ENCODE measurements around the gene KLF16. TPM values are rescaled to one million over a fixed set of nuclear protein-coding genes. Genes with fewer than 3 reads are reported as not detected.

KLF16 gene
- polyA plus RNA-seq, 4 donors: 7.8 to 18.6 (median 14.0) TPM

DNA sequence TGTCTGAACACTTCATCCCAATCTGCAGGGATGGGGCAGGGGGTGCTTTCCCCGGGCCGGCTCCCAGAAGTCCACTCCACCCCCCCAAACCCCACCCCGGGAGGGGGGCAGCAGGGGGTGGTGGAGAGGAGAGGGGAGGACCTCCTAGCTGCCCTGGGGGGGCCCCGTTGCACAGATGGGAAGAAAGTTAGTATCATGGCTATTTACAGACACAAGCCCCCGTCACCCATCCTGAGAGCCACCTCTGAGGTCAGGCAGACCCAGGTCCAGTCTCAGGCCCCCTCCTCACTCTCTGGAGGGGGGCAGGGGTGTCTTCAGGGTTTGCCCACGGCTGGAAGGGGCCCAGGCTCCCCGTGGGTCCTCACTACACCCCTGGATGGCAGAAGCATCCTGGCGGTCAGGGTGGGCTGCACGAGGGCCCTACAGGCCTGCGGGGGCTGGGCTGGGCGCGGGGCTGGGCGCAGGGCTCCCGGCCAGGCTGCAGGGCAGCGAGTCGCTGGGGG is 9.3 kb downstream of the KLF16 start:
- H3K27me3 ChIP-seq (ENCODE audit: control insufficient read depth in 3 of 3, insufficient read depth in 3 of 3, low read length in 3 of 3): no peaks in the 10 kb centered on the region
- peaks cover 17 to 71% (median 20%) of the 10 kb centered on the region in 3 donors for H3K4me1 ChIP-seq (ENCODE audit: control insufficient read depth in 3 of 3, insufficient read depth in 2 of 3, low read depth in 1 of 3, low read length in 2 of 3)
- no peak overlapping the region for H3K4me3 ChIP-seq (ENCODE audit: low read depth in 1 of 3, low read length in 3 of 3)
- FAIRE-seq: no peak
- peak overlapping the region in 1 of 3 donors; percentile 71 for H3K27ac ChIP-seq (ENCODE audit: low read depth in 1 of 3, low read length in 2 of 3)
- DNase-seq: no peak
- H3K36me3 ChIP-seq (ENCODE audit: control insufficient read depth in 3 of 3, insufficient read depth in 2 of 3, low read depth in 1 of 3, low read length in 3 of 3): peaks cover 0 to 38% (median 0%) of the 10 kb centered on the region in 3 donors
- no peaks in the 10 kb centered on the region for H3K9me3 ChIP-seq (ENCODE audit: control insufficient read depth in 2 of 2, insufficient read depth in 1 of 2, low read depth in 1 of 2, low read length in 1 of 2)
- whole genome bisulfite sequencing, 3 donors: 59 to 77% (median 71%) methylated on average over 12 to 16 of the region's 16 CpGs

DNA sequence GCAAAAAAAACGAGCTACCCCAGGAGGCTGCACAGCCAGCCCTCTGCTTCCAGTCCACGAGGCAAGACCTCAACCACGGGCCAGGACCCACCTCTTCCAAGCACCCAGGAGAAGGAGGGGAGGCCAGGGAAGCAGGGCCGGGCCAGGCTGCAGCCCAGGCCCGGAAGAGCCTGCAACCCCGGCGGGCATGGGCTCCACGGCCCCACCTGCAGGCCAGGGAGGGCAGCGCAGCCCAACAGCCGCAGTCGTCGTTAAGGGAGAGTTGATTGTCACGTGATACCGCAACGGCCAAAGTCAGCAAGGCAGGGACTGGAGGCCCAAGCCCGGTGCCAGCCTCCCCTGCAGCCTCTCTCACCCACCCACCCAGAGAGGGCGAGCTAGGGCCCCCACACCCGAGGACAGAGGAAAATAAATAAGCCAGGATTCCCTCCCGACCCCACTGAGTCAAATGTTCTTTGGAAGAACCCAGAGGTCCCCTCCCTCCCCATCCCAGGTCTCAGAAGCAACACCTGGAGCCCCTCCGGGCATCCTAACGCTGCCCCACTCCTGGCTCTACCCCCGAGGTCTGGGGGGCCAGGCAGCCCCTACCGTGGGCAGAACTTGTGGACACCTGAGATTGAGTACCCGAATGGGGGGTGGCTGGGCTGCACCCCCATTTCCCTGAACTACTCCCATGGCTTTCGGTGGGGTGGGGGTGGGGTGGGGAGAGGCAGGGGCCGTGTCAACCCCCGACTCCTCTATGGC is 9.9 kb downstream of the KLF16 start:
- 13 to 26% (median 20%) methylated on average over 23 to 27 of the region's 27 CpGs for WGBS, 3 donors
- no peaks in the 10 kb centered on the region for H3K9me3 ChIP-seq (ENCODE audit: control insufficient read depth in 2 of 2, insufficient read depth in 1 of 2, low read depth in 1 of 2, low read length in 1 of 2)
- H3K36me3 ChIP-seq (ENCODE audit: control insufficient read depth in 3 of 3, insufficient read depth in 2 of 3, low read depth in 1 of 3, low read length in 3 of 3): peaks cover 0 to 37% (median 0%) of the 10 kb centered on the region in 3 donors
- peak; percentile 91 to 93 for DNase-seq
- FAIRE-seq: no peak
- H3K27me3 ChIP-seq (ENCODE audit: control insufficient read depth in 3 of 3, insufficient read depth in 3 of 3, low read length in 3 of 3): no peaks in the 10 kb centered on the region
- peak overlapping the region; percentile 29 to 71 (median 58) for H3K27ac ChIP-seq (ENCODE audit: low read depth in 1 of 3, low read length in 2 of 3)
- H3K4me3 ChIP-seq (ENCODE audit: low read depth in 1 of 3, low read length in 3 of 3): no peak overlapping the region
- H3K4me1 ChIP-seq (ENCODE audit: control insufficient read depth in 3 of 3, insufficient read depth in 2 of 3, low read depth in 1 of 3, low read length in 2 of 3): peaks cover 16 to 67% (median 18%) of the 10 kb centered on the region in 3 donors

DNA sequence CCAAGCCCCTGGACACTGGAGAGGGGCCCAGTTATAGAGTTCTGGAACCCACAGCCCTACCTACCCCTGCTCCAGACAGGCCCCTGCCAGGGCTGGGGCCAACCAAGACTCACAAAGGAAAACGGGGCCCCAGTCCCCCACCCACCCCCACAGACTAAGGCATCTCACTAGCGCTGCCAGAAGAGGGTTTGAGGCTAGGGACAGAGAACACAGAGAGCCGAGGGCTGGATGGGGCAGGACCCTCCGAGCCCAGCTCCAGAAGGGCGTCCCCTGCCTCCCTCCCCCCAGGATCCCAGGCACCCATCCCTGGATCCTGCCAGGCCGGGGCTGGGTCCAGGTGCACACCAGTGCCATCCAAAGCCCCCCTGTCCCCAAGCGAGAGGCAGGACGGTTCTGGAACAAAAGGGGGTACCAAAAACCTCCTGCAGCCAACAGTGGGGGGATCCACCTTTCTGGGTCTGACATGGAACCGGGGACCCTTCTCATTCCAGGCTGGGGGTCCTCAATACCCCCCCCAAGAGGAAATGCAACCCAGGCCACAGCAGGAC is 10.7 kb downstream of the KLF16 start:
- H3K27me3 ChIP-seq (ENCODE audit: control insufficient read depth in 3 of 3, insufficient read depth in 3 of 3, low read length in 3 of 3): no peaks in the 10 kb centered on the region
- 66 to 72% (median 67%) methylated on average over 6 to 9 of the region's 9 CpGs for WGBS, 3 donors
- H3K4me1 ChIP-seq (ENCODE audit: control insufficient read depth in 3 of 3, insufficient read depth in 2 of 3, low read depth in 1 of 3, low read length in 2 of 3): peaks cover 14 to 59% (median 17%) of the 10 kb centered on the region in 3 donors
- no peak for FAIRE-seq
- DNase-seq: no peak
- no peak overlapping the region for H3K4me3 ChIP-seq (ENCODE audit: low read depth in 1 of 3, low read length in 3 of 3)
- no peaks in the 10 kb centered on the region for H3K9me3 ChIP-seq (ENCODE audit: control insufficient read depth in 2 of 2, insufficient read depth in 1 of 2, low read depth in 1 of 2, low read length in 1 of 2)
- H3K27ac ChIP-seq (ENCODE audit: low read depth in 1 of 3, low read length in 2 of 3): no peak overlapping the region
- peaks cover 0 to 33% (median 0%) of the 10 kb centered on the region in 3 donors for H3K36me3 ChIP-seq (ENCODE audit: control insufficient read depth in 3 of 3, insufficient read depth in 2 of 3, low read depth in 1 of 3, low read length in 3 of 3)

DNA sequence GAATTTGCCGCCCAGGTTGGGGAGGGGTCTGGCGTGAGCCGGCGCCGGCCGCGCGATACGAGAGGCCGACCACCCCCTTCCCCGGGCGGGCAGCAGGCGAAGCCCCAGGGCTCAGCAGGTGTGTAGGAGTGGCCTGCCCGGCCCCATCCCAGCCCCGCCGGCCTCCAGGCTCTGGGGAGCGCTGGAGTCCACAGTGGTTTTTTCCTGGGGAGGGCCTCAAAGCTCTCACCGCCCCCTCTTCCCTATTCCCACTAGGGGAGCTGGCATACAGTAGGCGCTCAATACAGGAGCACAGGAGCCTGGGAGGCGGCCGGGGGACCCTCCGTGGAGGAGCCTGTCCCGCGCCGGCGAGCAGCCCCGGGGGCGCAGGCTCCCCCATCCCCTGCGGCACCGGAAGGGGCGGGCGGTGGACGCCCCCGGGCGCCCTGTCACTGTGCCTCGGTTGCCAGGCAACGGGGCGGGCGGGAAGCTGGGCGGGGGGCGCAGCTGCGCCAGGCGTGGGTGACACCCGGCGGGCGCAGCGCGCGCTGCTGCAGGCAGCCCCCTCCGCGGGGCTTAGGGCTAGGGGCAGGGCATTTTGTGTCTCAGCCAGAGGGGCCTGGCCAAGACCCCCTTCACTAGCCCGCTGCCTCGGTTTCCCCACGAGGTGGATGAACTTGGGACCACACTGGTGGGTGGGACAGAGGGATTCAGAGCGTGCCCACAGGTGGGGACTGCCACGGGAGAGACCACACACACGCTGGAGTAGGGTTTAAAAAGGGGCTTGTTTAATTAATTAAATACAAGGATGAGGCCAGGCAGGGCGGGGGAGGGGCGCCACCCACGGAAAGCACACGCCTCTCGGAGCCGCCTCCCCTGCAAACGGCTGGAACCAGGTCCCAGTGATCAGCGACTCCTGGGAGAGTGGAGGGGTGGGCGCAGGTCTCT is 11.5 kb downstream of the KLF16 start:
- H3K27ac ChIP-seq (ENCODE audit: low read depth in 1 of 3, low read length in 2 of 3): no peak overlapping the region
- WGBS, 3 donors: 32 to 57% (median 49%) methylated on average over 51 to 66 of the region's 66 CpGs
- peaks cover 0 to 34% (median 0%) of the 10 kb centered on the region in 3 donors for H3K36me3 ChIP-seq (ENCODE audit: control insufficient read depth in 3 of 3, insufficient read depth in 2 of 3, low read depth in 1 of 3, low read length in 3 of 3)
- peaks cover 12 to 55% (median 18%) of the 10 kb centered on the region in 3 donors for H3K4me1 ChIP-seq (ENCODE audit: control insufficient read depth in 3 of 3, insufficient read depth in 2 of 3, low read depth in 1 of 3, low read length in 2 of 3)
- DNase-seq: peak in 1 of 2 donors; percentile 39
- no peak overlapping the region for H3K4me3 ChIP-seq (ENCODE audit: low read depth in 1 of 3, low read length in 3 of 3)
- no peaks in the 10 kb centered on the region for H3K9me3 ChIP-seq (ENCODE audit: control insufficient read depth in 2 of 2, insufficient read depth in 1 of 2, low read depth in 1 of 2, low read length in 1 of 2)
- H3K27me3 ChIP-seq (ENCODE audit: control insufficient read depth in 3 of 3, insufficient read depth in 3 of 3, low read length in 3 of 3): no peaks in the 10 kb centered on the region
- no peak for FAIRE-seq

DNA sequence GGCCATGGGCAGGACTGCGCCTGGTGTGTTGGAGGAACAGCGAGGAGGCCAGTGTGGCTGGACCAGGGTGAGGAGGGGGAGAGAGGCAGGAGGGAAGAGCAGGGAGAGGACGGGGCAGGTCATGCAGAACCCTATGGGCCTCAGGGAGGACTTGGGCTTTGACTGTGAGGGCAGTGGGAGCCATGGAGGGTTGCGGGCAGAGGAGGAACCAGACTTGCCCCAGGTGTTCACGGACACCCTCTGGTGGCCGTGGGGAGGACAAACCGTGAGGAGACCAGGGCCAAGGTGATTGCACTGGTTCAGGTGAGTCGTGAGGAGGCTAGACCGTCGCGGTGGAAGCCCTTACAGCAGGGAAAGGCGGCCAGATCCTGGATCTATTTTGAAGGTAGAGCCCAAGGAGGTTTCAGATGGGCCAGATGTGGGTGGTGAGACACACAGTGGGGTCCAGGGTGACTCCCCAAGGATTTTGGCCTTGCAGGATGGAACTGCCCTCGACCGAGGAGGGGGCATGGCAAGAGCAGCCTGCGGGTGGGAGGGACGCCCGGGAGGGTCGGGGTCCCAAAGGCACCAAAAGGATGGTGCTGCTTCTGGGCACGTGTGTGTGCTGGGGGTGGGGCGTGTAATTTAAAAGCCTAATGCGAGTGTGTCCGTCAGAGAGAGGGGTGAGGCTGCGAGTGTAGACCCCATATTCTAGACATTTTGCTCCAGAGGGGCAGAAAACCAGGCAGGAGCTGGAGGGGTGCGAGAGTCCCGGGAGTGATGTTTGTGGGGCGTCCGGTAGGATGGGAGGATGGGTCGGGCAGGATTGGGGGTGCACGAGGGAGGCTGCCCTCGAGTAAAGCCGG is 12.3 kb downstream of the KLF16 start:
- H3K4me3 ChIP-seq (ENCODE audit: low read depth in 1 of 3, low read length in 3 of 3): no peak overlapping the region
- no peak overlapping the region for H3K27ac ChIP-seq (ENCODE audit: low read depth in 1 of 3, low read length in 2 of 3)
- no peaks in the 10 kb centered on the region for H3K27me3 ChIP-seq (ENCODE audit: control insufficient read depth in 3 of 3, insufficient read depth in 3 of 3, low read length in 3 of 3)
- H3K36me3 ChIP-seq (ENCODE audit: control insufficient read depth in 3 of 3, insufficient read depth in 2 of 3, low read depth in 1 of 3, low read length in 3 of 3): peaks cover 0 to 39% (median 0%) of the 10 kb centered on the region in 3 donors
- peaks cover 15 to 56% (median 16%) of the 10 kb centered on the region in 3 donors for H3K4me1 ChIP-seq (ENCODE audit: control insufficient read depth in 3 of 3, insufficient read depth in 2 of 3, low read depth in 1 of 3, low read length in 2 of 3)
- DNase-seq: peak in 1 of 2 donors; percentile 20
- H3K9me3 ChIP-seq (ENCODE audit: control insufficient read depth in 2 of 2, insufficient read depth in 1 of 2, low read depth in 1 of 2, low read length in 1 of 2): no peaks in the 10 kb centered on the region
- FAIRE-seq: no peak
- 70 to 82% (median 80%) methylated on average over 27 to 31 of the region's 31 CpGs for WGBS, 3 donors

DNA sequence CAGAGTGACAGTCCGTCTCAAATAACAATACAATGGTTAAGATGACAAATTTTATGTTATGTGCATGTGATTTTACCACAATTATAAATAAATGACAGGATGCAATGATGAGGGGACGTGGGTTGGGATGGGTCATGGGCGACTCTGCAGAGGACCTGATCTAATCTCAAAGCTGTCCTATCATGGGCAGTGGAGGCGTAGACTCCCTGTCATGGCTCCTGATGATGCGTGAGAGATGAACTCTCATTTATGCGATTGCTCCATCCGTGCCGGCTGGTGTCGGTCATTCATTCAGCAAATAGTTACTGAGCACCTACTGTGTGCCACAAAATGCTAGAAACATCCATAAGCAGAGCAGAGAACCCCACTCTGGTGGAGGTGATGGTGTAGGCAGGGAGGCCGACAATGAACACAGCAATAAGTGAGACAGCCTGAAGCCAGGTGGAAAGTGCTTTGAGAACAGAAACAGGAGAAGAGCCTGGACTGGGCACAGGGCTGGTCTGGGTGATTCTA is 13.4 kb downstream of the KLF16 start:
- FAIRE-seq: no peak
- no peak for DNase-seq
- H3K4me3 ChIP-seq (ENCODE audit: low read depth in 1 of 3, low read length in 3 of 3): no peak overlapping the region
- H3K27ac ChIP-seq (ENCODE audit: low read depth in 1 of 3, low read length in 2 of 3): no peak overlapping the region
- no peaks in the 10 kb centered on the region for H3K9me3 ChIP-seq (ENCODE audit: control insufficient read depth in 2 of 2, insufficient read depth in 1 of 2, low read depth in 1 of 2, low read length in 1 of 2)
- WGBS, 3 donors: 87 to 91% (median 89%) methylated on average over 10 of the region's 10 CpGs
- peaks cover 0 to 44% (median 0%) of the 10 kb centered on the region in 3 donors for H3K36me3 ChIP-seq (ENCODE audit: control insufficient read depth in 3 of 3, insufficient read depth in 2 of 3, low read depth in 1 of 3, low read length in 3 of 3)
- H3K27me3 ChIP-seq (ENCODE audit: control insufficient read depth in 3 of 3, insufficient read depth in 3 of 3, low read length in 3 of 3): no peaks in the 10 kb centered on the region
- peaks cover 12 to 46% (median 13%) of the 10 kb centered on the region in 3 donors for H3K4me1 ChIP-seq (ENCODE audit: control insufficient read depth in 3 of 3, insufficient read depth in 2 of 3, low read depth in 1 of 3, low read length in 2 of 3)

DNA sequence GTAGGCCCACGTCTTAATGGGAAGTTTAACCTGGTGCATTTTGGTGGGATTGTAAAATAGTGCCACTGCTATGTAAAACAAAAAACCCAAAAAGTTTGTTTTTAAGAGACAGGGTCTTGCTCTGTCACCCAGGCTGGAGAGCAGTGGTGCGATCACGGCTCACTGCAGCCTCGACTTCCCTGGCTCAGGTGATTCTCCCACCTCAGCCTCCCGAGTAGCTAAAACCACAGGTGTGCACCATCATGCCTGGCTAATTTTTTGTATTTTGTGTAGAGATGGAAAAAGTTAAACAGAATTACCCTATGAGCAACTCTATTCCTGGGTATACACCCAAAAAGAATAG is 14.3 kb downstream of the KLF16 start:
- Histone ChIP-seq H3K36me3 (ENCODE audit: control insufficient read depth in 3 of 3, insufficient read depth in 2 of 3, low read depth in 1 of 3, low read length in 3 of 3) (peaks cover 0 to 46% (median 0%) of the 10 kb centered on the region in 3 donors), H3K4me3 (ENCODE audit: low read depth in 1 of 3, low read length in 3 of 3) (no peak overlapping the region), H3K4me1 (ENCODE audit: control insufficient read depth in 3 of 3, insufficient read depth in 2 of 3, low read depth in 1 of 3, low read length in 2 of 3) (peaks cover 8 to 39% (median 9%) of the 10 kb centered on the region in 3 donors), H3K27me3 (ENCODE audit: control insufficient read depth in 3 of 3, insufficient read depth in 3 of 3, low read length in 3 of 3) (no peaks in the 10 kb centered on the region), H3K27ac (ENCODE audit: low read depth in 1 of 3, low read length in 2 of 3) (peak overlapping the region in 2 of 3 donors; percentile 95 to 99), H3K9me3 (ENCODE audit: control insufficient read depth in 2 of 2, insufficient read depth in 1 of 2, low read depth in 1 of 2, low read length in 1 of 2) (no peaks in the 10 kb centered on the region)
- 50 to 70% (median 57%) methylated on average over 5 of the region's 5 CpGs for WGBS, 3 donors
- no peak for FAIRE-seq
- DNase-seq: no peak

Measured in small intestine (tissue), 7 donors.